ENCODE data around the gene TDRD1.

Gene TDRD1

DNA sequence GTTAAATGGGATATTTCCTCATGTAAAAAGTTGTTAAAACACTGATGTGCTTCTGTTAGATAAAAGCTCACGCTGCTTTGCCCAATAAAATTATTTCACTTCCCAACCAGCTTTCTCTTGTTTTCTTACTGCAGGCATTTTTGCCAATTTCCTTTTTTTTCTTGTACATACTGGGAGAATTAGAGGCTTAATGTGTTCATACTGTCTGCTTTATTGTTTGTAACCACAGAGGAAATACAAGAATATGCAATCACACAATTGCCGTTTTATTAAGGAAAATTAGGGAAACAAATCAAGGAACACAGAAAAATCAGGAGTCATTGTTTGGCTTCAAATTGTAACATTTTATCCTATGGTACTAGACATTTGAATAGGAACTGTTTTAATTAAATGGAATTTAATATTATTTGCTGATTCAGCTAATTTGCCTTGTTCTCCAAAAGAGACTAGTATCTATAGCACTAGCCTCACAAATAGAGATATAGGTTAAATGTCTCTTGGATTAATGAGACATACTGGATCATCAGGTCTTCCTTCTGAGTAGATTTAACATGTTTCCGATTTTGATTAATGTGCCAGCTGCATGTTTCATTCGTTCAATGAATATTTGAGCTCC, 53.5 kb downstream of the TDRD1 start:
- Histone ChIP-seq H3K4me3 (ENCODE audit: insufficient read length, low read depth) (no peak overlapping the region), H3K36me3 (ENCODE audit: insufficient read depth, insufficient read length, low read length) (no peaks in the 10 kb centered on the region), H3K27me3 (ENCODE audit: insufficient read depth, insufficient read length) (peaks cover 3% of the 10 kb centered on the region), H3K9me3 (ENCODE audit: insufficient read depth, low read length) (no peaks in the 10 kb centered on the region), H3K9ac (ENCODE audit: insufficient read length, low read depth) (no peak overlapping the region), H3K4me1 (ENCODE audit: insufficient read depth, insufficient read length) (no peaks in the 10 kb centered on the region)
- TF ChIP-seq ZNF274 (IDR thresholded peaks at IDR 0.05; ENCODE audit: low read depth, low read length) (no peak), YY1 (IDR thresholded peaks at IDR 0.05; ENCODE audit: insufficient read depth, insufficient read length) (no peak), SUZ12 (IDR thresholded peaks at IDR 0.05; ENCODE audit: extremely low read depth, insufficient read depth, insufficient read length) (no peak)
- DNase-seq (ENCODE audit: low read depth, low spot score) = no peak

DNA sequence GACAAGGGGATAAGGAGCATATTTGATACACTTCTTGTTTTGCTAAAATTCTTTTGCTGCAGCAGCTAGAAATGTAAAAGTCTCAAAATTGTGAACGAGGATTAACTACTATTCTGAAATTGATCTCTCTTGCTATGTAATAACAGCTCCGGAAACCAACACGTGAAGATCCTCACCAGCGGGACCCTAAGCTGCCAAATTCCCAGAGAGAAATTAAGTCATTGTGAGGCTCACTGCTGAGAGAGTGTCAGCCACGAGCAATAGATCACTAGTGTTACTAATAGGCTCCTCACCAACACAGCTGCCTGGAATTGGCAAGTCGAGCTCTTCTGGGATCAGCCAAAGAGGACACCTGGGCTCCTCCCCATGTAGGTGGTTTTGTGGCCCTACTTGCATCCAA, 54.3 kb downstream of the TDRD1 start:
- H3K4me3 ChIP-seq (ENCODE audit: insufficient read length, low read depth) = no peak overlapping the region
- TF ChIP-seq SUZ12 (IDR thresholded peaks at IDR 0.05; ENCODE audit: extremely low read depth, insufficient read depth, insufficient read length) = no peak
- H3K27me3 ChIP-seq (ENCODE audit: insufficient read depth, insufficient read length) = peaks cover 9% of the 10 kb centered on the region
- no peaks in the 10 kb centered on the region for H3K4me1 ChIP-seq (ENCODE audit: insufficient read depth, insufficient read length)
- H3K9ac ChIP-seq (ENCODE audit: insufficient read length, low read depth) = no peak overlapping the region
- DNase-seq (ENCODE audit: low read depth, low spot score) = no peak
- no peaks in the 10 kb centered on the region for H3K9me3 ChIP-seq (ENCODE audit: insufficient read depth, low read length)
- no peaks in the 10 kb centered on the region for H3K36me3 ChIP-seq (ENCODE audit: insufficient read depth, insufficient read length, low read length)

DNA sequence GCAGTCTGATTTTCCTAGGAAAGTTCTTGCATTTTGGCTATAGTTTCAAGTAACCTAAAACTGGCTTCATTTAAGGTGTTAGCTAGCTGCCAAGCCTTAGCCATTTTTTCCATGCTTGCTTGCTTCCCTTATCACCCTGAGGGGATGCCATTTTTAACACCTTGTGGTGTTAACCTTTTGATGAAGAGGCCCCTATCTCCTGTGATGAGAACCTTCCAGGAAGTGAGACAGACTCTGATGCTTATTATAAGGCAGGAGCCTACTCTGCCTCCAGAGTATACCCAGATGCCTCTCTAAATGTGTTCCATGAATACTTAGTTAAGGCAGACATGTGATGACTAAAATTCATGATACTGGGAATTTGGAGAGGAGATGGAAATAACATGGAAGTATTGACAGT, 55.0 kb downstream of the TDRD1 start:
- Histone ChIP-seq H3K9ac (ENCODE audit: insufficient read length, low read depth) (no peak overlapping the region), H3K4me1 (ENCODE audit: insufficient read depth, insufficient read length) (no peaks in the 10 kb centered on the region), H3K4me3 (ENCODE audit: insufficient read length, low read depth) (no peak overlapping the region), H3K27me3 (ENCODE audit: insufficient read depth, insufficient read length) (peaks cover 16% of the 10 kb centered on the region), H3K36me3 (ENCODE audit: insufficient read depth, insufficient read length, low read length) (no peaks in the 10 kb centered on the region), H3K9me3 (ENCODE audit: insufficient read depth, low read length) (no peaks in the 10 kb centered on the region)
- DNase-seq (ENCODE audit: low read depth, low spot score) = no peak
- TF ChIP-seq SUZ12 (IDR thresholded peaks at IDR 0.05; ENCODE audit: extremely low read depth, insufficient read depth, insufficient read length) = no peak
- TF ChIP-seq YY1 (IDR thresholded peaks at IDR 0.05; ENCODE audit: insufficient read depth, insufficient read length) = no peak
- TF ChIP-seq ZNF274 (IDR thresholded peaks at IDR 0.05; ENCODE audit: low read depth, low read length) = no peak

DNA sequence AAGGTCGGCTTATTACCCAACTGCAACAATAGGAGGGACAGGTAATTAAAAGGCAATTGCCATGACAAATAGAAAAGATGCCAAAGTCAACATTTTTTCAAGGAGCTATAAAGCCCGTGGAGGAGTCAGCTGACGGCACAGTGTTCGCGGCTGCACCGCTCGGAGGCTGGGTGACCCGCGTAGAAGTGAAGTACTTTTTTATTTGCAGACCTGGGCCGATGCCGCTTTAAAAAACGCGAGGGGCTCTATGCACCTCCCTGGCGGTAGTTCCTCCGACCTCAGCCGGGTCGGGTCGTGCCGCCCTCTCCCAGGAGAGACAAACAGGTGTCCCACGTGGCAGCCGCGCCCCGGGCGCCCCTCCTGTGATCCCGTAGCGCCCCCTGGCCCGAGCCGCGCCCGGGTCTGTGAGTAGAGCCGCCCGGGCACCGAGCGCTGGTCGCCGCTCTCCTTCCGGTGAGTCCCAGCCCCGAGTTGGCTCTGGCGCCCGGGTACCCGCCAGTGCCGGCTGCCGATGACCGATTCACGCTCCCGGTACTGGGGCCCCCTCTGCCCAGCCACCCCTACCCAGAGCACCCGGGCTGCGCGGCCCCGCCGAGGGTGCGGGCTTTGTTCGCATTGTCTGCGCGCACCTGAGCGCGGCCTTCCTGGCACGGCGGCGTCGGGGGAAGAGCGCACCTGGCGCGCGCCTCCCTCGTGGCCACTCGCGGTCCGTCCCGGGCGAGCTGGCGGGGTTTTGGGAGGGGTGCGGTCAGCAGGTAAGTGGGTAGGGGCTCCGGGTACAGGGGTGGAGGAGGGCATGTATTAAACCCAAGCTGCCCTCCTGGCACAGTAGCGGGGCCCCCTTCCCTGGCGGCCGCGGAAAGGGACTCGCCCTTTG, 60.2 kb downstream of the TDRD1 start, which contains the start of gene VWA2:
Gene VWA2, plus strand, starts transcription at position 138 of the 877 bp plus-strand sequence. CDS start 9,460 bp downstream, outside the sequence.
- TF ChIP-seq SUZ12 (IDR thresholded peaks at IDR 0.05; ENCODE audit: extremely low read depth, insufficient read depth, insufficient read length) = no peak
- no peak for TF ChIP-seq ZNF274 (IDR thresholded peaks at IDR 0.05; ENCODE audit: low read depth, low read length)
- no peak for TF ChIP-seq YY1 (IDR thresholded peaks at IDR 0.05; ENCODE audit: insufficient read depth, insufficient read length)
- H3K4me1 ChIP-seq (ENCODE audit: insufficient read depth, insufficient read length) = peaks cover 2% of the 10 kb centered on the region
- peaks cover 41% of the 10 kb centered on the region for H3K27me3 ChIP-seq (ENCODE audit: insufficient read depth, insufficient read length)
- H3K4me3 ChIP-seq (ENCODE audit: insufficient read length, low read depth) = peak within 1 kb of the TSS; percentile 51
- H3K9ac ChIP-seq (ENCODE audit: insufficient read length, low read depth) = peak within 1 kb of the TSS; percentile 50
- H3K9me3 ChIP-seq (ENCODE audit: insufficient read depth, low read length) = no peaks in the 10 kb centered on the region
- peak; percentile 25 for DNase-seq (ENCODE audit: low read depth, low spot score)
- H3K36me3 ChIP-seq (ENCODE audit: insufficient read depth, insufficient read length, low read length) = no peaks in the 10 kb centered on the region

DNA sequence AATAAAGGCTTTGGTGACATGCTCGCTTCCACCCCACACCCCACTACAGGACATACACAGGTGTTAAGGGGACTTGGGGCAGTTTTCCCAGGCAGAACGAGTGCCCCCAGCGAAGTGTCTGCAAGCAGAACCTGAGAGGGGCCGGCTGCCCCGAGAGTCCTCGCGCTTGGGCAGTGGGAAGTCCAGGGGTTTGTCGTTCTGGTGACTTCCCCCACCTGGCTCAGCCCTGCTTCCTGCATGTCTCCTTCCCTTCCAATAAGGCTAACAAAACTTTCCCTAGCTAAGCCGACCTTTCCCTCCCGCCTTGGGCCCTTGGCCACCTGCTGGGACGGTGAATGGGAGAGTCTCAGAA, 60.8 kb downstream of the TDRD1 start:
- Histone ChIP-seq H3K4me3 (ENCODE audit: insufficient read length, low read depth) (peak overlapping the region; percentile 51), H3K4me1 (ENCODE audit: insufficient read depth, insufficient read length) (peaks cover 2% of the 10 kb centered on the region), H3K27me3 (ENCODE audit: insufficient read depth, insufficient read length) (peaks cover 41% of the 10 kb centered on the region), H3K9ac (ENCODE audit: insufficient read length, low read depth) (peak overlapping the region; percentile 10), H3K9me3 (ENCODE audit: insufficient read depth, low read length) (no peaks in the 10 kb centered on the region), H3K36me3 (ENCODE audit: insufficient read depth, insufficient read length, low read length) (no peaks in the 10 kb centered on the region)
- DNase-seq (ENCODE audit: low read depth, low spot score) = no peak
- TF ChIP-seq SUZ12 (IDR thresholded peaks at IDR 0.05; ENCODE audit: extremely low read depth, insufficient read depth, insufficient read length) = no peak
- no peak for TF ChIP-seq YY1 (IDR thresholded peaks at IDR 0.05; ENCODE audit: insufficient read depth, insufficient read length)
- no peak for TF ChIP-seq ZNF274 (IDR thresholded peaks at IDR 0.05; ENCODE audit: low read depth, low read length)

DNA sequence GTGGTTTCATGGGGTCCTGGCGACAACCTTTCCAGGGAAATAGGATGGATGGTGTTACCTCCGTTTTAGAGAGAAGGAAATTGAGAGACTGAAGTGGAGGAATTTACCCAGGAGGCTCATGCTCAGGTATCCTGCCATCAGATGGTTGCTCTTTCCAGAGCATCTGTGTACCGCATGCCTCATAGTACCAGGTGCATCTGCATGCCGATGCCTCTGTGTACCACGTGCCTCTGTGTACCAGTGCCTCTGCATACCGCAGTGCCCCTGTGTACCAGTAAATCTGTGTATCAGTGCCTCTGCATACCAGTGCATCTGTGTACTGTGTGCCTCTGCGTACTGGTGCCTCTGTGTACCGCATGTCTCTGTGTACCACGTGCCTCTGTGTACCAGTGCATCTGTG, 63.1 kb downstream of the TDRD1 start:
- no peak overlapping the region for H3K9ac ChIP-seq (ENCODE audit: insufficient read length, low read depth)
- no peak for TF ChIP-seq SUZ12 (IDR thresholded peaks at IDR 0.05; ENCODE audit: extremely low read depth, insufficient read depth, insufficient read length)
- TF ChIP-seq YY1 (IDR thresholded peaks at IDR 0.05; ENCODE audit: insufficient read depth, insufficient read length) = no peak
- TF ChIP-seq ZNF274 (IDR thresholded peaks at IDR 0.05; ENCODE audit: low read depth, low read length) = no peak
- no peaks in the 10 kb centered on the region for H3K36me3 ChIP-seq (ENCODE audit: insufficient read depth, insufficient read length, low read length)
- H3K27me3 ChIP-seq (ENCODE audit: insufficient read depth, insufficient read length) = peaks cover 38% of the 10 kb centered on the region
- peaks cover 2% of the 10 kb centered on the region for H3K4me1 ChIP-seq (ENCODE audit: insufficient read depth, insufficient read length)
- H3K9me3 ChIP-seq (ENCODE audit: insufficient read depth, low read length) = no peaks in the 10 kb centered on the region
- no peak overlapping the region for H3K4me3 ChIP-seq (ENCODE audit: insufficient read length, low read depth)
- no peak for DNase-seq (ENCODE audit: low read depth, low spot score)

DNA sequence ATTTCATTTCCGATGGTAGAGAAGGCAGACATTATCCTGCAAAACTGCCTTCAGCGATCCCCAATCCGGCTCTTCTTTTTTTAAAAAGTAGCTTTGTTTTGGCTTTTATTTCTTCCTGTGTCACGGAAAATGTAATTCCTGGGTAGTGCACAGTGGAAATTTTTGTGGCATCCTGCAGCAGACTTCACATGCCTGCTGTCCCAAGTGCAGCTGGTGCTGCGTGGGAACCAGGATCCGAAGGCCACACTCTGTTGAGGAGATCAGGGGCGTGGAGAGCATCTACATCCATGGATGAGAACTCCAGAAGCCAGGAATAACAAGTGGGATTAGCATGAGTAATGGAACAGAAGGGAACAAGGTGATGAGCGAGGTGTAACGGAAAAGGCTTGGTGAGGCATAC, 64.5 kb downstream of the TDRD1 start:
- Histone ChIP-seq H3K36me3 (ENCODE audit: insufficient read depth, insufficient read length, low read length) (no peaks in the 10 kb centered on the region), H3K4me1 (ENCODE audit: insufficient read depth, insufficient read length) (peaks cover 2% of the 10 kb centered on the region), H3K9me3 (ENCODE audit: insufficient read depth, low read length) (no peaks in the 10 kb centered on the region), H3K4me3 (ENCODE audit: insufficient read length, low read depth) (no peak overlapping the region), H3K9ac (ENCODE audit: insufficient read length, low read depth) (no peak overlapping the region), H3K27me3 (ENCODE audit: insufficient read depth, insufficient read length) (peaks cover 30% of the 10 kb centered on the region)
- TF ChIP-seq ZNF274 (IDR thresholded peaks at IDR 0.05; ENCODE audit: low read depth, low read length) (no peak), SUZ12 (IDR thresholded peaks at IDR 0.05; ENCODE audit: extremely low read depth, insufficient read depth, insufficient read length) (no peak), YY1 (IDR thresholded peaks at IDR 0.05; ENCODE audit: insufficient read depth, insufficient read length) (no peak)
- no peak for DNase-seq (ENCODE audit: low read depth, low spot score)

All from NT2/D1 (cell line).